WERI-Rb-1 (cell line): Measurements from ENCODE around the gene CAMTA1.
"Not testable (repeated sequence)": the region's sequence is repeated elsewhere in the genome, so short reads cannot be mapped to it uniquely, and the experiment has no call there.

Source experiments
- DNase-seq: peaks from one replicate; pipeline ENCODE4 v3.0.0-alpha.2; 2020
- H3K27ac ChIP-seq: fragments of 250-450 bp; sonication (Bioruptor Pico); 2 replicates; pipeline ENCODE4 v1.5.1; 2020; ENCODE audit warnings: mild to moderate bottlenecking, moderate library complexity
- H3K27me3 ChIP-seq: fragments of 250-450 bp; sonication (Bioruptor Pico); 2 replicates; pipeline ENCODE4 v1.5.1; 2021; ENCODE audit warnings: mild to moderate bottlenecking, low read depth, moderate library complexity; ENCODE audit not compliant: insufficient read depth, severe bottlenecking
- H3K36me3 ChIP-seq: fragments of 250-450 bp; sonication (Bioruptor Pico); 2 replicates; pipeline ENCODE4 v1.5.1; 2020; ENCODE audit warnings: mild to moderate bottlenecking, moderate library complexity
- H3K4me3 ChIP-seq: 2 replicates; pipeline ENCODE4 v1.5.1; 2011; ENCODE audit warnings: low read depth, mild to moderate bottlenecking, control low read depth, low read length
- H3K9me3 ChIP-seq: fragments of 250-450 bp; sonication (Bioruptor Pico); 2 replicates; pipeline ENCODE4 v1.5.1; 2021; ENCODE audit warnings: mild to moderate bottlenecking, moderate library complexity; ENCODE audit not compliant: severe bottlenecking
- TF ChIP-seq, protein P1 (sequence below): IDR thresholded peaks from 2 replicates; pipeline ENCODE4 v1.5.1; 2011; ENCODE audit warnings: low read depth, mild to moderate bottlenecking, control low read depth, inconsistent platforms, low read length

CAMTA1 gene

DNA sequence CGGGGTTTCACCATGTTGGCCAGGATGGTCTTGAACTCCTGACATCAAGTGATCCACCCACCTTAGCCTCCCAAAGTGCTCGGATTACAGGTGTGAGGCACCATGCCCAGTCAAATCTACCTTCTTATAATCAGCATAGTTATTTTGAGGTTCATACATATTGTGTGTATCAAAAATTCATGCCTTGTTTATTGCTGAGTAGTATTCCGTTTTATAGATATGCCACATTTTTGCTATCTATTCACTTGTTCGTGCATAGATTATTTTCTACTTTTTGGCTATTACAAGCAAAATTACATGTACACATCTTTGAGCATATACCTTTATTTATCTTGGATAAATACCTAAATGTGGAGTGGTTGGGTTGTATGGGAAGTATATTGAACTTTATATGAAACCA is 344.9 kb downstream of the CAMTA1 start:
- Histone ChIP-seq H3K27me3 (no peaks in the 10 kb centered on the region), H3K36me3 (no peaks in the 10 kb centered on the region), H3K9me3 (peaks cover 3% of the 10 kb centered on the region), H3K27ac (no peak overlapping the region), H3K4me3 (no peak overlapping the region)
- TF ChIP-seq, protein P1, sequence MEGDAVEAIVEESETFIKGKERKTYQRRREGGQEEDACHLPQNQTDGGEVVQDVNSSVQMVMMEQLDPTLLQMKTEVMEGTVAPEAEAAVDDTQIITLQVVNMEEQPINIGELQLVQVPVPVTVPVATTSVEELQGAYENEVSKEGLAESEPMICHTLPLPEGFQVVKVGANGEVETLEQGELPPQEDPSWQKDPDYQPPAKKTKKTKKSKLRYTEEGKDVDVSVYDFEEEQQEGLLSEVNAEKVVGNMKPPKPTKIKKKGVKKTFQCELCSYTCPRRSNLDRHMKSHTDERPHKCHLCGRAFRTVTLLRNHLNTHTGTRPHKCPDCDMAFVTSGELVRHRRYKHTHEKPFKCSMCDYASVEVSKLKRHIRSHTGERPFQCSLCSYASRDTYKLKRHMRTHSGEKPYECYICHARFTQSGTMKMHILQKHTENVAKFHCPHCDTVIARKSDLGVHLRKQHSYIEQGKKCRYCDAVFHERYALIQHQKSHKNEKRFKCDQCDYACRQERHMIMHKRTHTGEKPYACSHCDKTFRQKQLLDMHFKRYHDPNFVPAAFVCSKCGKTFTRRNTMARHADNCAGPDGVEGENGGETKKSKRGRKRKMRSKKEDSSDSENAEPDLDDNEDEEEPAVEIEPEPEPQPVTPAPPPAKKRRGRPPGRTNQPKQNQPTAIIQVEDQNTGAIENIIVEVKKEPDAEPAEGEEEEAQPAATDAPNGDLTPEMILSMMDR: no peak
- DNase-seq: no peak

DNA sequence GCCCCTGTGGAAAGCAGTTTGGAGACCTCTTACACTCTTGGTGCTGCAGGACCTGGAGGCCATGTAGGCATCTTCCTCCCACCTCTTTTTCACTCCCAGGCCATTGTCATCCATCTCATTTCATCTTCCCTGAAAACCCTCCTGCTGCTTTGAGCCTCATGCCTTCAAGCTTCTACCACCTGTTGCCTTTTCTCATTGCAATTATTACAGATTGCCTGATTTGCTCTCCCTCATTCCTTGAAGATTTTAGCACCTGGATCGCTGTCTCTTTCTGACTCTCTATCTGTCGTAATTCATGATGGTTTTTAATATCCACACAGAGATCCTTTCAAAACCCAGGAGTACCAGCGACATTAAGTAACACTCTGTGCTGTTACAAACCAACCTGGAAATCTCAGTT is 350.2 kb downstream of the CAMTA1 start:
- Histone ChIP-seq H3K27me3 (no peaks in the 10 kb centered on the region), H3K9me3 (peaks cover 3% of the 10 kb centered on the region), H3K27ac (no peak overlapping the region), H3K4me3 (no peak overlapping the region), H3K36me3 (no peaks in the 10 kb centered on the region)
- TF ChIP-seq, protein P1: no peak
- no peak for DNase-seq

DNA sequence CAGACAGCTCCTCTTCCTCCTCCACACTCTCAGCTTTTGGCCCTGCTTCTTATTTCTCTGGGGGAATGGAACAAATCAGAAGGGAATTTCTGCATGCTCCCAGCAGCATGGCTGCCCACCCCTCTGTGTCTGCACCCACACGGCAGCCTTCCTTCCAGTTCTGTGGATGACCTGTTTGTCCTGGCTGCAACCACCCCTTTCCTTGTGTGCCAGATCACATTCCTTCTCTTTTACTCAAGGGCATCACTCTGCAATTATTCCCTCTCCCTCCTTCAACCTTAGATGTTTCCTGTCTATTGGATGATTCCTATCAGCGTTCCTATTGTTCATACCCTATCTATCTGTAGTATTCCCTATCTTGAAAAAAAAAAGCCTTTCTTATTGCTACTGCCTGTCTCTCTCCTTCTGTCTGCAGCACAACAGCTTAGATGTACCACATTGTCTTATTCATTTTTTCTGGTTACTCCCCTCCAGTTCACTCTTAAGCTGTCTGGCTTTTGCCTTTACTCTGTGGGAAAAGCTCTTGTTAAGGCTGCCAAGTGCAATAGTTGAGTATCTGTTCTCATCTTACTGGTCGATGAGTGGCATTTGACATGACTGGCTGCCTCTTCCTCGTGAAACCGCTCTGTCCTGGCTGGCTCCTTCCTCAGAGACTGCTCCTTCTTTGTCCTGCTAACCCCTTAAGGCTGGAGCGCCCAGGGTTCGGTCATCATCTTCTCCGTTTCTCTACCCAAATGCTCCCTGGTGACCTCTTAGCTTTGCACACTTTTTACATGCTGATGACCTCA is 351.1 kb downstream of the CAMTA1 start:
- Histone ChIP-seq H3K27ac (no peak overlapping the region), H3K4me3 (no peak overlapping the region), H3K36me3 (no peaks in the 10 kb centered on the region), H3K9me3 (peaks cover 3% of the 10 kb centered on the region), H3K27me3 (no peaks in the 10 kb centered on the region)
- DNase-seq: no peak
- TF ChIP-seq, protein P1: no peak

DNA sequence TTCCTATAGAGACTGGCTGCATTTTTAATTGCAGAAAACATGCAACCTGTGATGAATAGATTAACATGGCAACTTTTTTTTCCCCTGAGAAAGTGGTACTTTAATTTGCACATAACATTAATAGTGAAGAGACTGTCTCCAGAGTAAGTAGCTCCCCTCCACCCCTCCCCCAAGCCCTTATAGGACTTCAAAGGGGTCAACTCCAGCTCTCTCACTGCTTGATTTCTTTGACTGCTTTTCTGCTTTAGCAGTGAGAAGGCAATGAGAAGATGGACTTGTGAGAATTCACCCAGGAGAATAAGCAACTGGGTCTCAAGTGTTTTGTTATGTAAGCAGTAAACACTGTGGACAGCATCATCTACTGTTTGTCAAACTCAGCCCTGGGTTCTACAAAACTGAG is 355.0 kb downstream of the CAMTA1 start:
- Histone ChIP-seq H3K36me3 (no peaks in the 10 kb centered on the region), H3K9me3 (no peaks in the 10 kb centered on the region), H3K4me3 (no peak overlapping the region), H3K27ac (no peak overlapping the region), H3K27me3 (no peaks in the 10 kb centered on the region)
- TF ChIP-seq, protein P1: no peak
- DNase-seq: no peak

DNA sequence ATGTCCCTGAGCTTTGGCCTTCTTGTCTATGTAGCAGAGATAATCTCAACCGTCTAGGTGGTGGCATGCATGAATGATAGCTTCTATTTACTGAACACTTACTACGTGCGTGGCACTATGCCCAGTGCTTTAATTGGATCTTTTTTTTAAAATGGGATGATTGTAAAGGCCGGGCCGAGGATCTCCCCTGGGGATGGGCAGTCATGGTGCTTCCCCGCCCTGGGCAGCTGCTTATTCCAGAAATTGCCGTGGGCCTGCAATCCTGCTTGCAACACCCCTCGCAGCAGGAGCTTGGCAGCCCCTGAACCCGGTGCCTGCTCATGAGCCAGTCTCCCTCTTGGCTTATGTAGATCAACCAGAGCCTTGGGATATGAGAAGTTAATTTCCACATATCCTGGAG is 360.7 kb downstream of the CAMTA1 start:
- H3K27ac ChIP-seq: no peak overlapping the region
- no peaks in the 10 kb centered on the region for H3K36me3 ChIP-seq
- no peak overlapping the region for H3K4me3 ChIP-seq
- no peak for DNase-seq
- no peaks in the 10 kb centered on the region for H3K27me3 ChIP-seq
- H3K9me3 ChIP-seq: no peaks in the 10 kb centered on the region
- TF ChIP-seq, protein P1: no peak

DNA sequence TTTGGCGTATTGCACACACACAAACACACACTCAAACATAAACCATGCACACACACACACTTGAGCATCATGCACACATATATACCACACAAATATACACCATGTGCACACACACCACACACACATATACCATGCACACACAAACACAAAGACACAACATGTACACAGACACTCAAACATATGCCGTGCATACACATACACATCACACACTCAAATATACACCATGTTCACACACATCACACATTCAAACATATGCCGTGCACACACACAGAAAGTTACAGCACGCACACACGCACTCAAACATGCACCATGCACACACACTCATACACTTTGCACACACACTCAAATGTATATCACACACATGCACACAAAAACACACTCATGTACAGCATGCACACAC is 361.5 kb downstream of the CAMTA1 start:
- no peaks in the 10 kb centered on the region for H3K36me3 ChIP-seq
- H3K9me3 ChIP-seq: no peaks in the 10 kb centered on the region
- DNase-seq: no peak
- no peaks in the 10 kb centered on the region for H3K27me3 ChIP-seq
- no peak overlapping the region for H3K27ac ChIP-seq
- no peak overlapping the region for H3K4me3 ChIP-seq
- TF ChIP-seq, protein P1: no peak

DNA sequence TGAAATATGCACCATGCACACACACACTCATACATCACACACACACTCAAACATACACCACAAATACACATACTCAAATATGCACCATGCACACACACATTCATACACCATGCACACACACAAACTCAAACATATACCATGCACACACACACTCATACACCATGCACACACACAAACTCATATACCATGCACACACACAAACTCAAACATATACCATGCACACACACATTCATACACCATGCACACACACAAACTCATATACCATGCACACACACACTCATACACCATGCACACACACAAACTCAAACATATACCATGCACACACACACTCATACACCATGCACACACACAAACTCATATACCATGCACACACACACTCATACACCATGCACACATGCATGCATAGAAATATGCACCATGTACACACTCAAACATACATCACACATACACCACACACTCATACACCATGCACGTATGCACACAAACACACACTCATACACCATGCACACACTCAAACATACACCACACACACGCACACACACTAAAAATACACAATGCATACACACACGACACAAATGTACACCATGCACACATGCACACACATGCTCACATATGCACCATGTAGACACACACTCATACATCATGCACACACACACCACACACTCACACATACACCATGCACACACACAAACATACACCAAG is 362.5 kb downstream of the CAMTA1 start:
- not testable (repeated sequence) for H3K27ac ChIP-seq, H3K27me3 ChIP-seq, DNase-seq, H3K9me3 ChIP-seq, H3K36me3 ChIP-seq, H3K4me3 ChIP-seq
